Erythroblast (primary cell): ENCODE data around the gene DPH6.

ENCODE experiments used
- GATA1 ChIP-seq: IDR thresholded peaks from 2 replicates; pipeline ENCODE4 v1.6.1; 2011; ENCODE audit warnings: low read depth, mild to moderate bottlenecking, control low read depth, low read length, moderate library complexity
- POLR2A ChIP-seq: IDR thresholded peaks from 2 replicates; pipeline ENCODE4 v1.6.1; 2011; ENCODE audit warnings: mild to moderate bottlenecking, low read length

GRCh38 chr15:35522061-35522460 lies 23.9 kb downstream of the DPH6 start:
- TF ChIP-seq POLR2A (no peak), GATA1 (no peak)
